Measurements from ENCODE around the gene ZSWIM5. TPM values are rescaled to one million over a fixed set of nuclear protein-coding genes. Genes with fewer than 3 reads are reported as not detected.
"Not testable (repeated sequence)": the region's sequence is repeated elsewhere in the genome, so short reads cannot be mapped to it uniquely, and the experiment has no call there.

ZSWIM5 gene
- total RNA-seq, 4 donors from 2014 or later, result 12.3 to 38.2 (median 13.7) TPM

DNA sequence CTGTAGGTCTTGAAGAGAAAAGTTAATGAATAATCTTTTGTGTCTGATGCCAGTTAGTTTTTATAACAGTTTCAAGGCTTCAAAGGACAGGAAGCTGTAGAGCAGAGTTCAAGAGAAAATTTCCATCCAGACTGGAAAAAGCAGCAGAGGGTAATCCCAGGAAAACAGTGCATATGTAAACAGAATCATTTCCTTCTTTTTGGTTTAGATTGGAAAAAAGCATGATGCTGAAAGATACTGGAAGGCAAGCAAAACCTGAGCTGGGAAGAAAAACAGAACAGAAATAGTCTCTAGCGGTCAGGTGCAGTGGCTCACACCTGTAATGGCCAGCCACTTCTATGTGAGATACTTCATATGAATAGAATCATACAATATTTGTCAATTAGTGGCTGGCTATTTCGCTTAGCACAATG, 71.9 kb downstream of the ZSWIM5 start:
- H3K27ac ChIP-seq, result peak overlapping the region; percentile 56 to 80 (median 62)
- H3K27me3 ChIP-seq, result no peaks in the 10 kb centered on the region
- intact Hi-C loops (cut with DNase I; ENCODE audit: low total_unique reads), result no loop called here
- H3K4me1 ChIP-seq, result peaks cover 0 to 26% (median 10%) of the 10 kb centered on the region in 4 donors
- WGBS, 2 donors (ENCODE audit: low coverage in 1 of 2), result 39 to 48% methylated on average over 2 of the region's 2 CpGs
- H3K4me3 ChIP-seq, result no peak overlapping the region
- in situ Hi-C loops (cut with MboI; ENCODE audit: low pct_ligation_motif_present in 1 of 4, low pct_unique_long_range_greater_than_20kb in 1 of 4, low sequenced_read_pairs in 3 of 4), result no loop called here
- TF ChIP-seq EP300 (IDR thresholded peaks at IDR 0.05; ENCODE audit: low read depth) (no peak), POLR2AphosphoS5 (IDR thresholded peaks at IDR 0.05) (no peak), POLR2A (IDR thresholded peaks at IDR 0.05) (no peak)
- TF ChIP-seq, protein P1, sequence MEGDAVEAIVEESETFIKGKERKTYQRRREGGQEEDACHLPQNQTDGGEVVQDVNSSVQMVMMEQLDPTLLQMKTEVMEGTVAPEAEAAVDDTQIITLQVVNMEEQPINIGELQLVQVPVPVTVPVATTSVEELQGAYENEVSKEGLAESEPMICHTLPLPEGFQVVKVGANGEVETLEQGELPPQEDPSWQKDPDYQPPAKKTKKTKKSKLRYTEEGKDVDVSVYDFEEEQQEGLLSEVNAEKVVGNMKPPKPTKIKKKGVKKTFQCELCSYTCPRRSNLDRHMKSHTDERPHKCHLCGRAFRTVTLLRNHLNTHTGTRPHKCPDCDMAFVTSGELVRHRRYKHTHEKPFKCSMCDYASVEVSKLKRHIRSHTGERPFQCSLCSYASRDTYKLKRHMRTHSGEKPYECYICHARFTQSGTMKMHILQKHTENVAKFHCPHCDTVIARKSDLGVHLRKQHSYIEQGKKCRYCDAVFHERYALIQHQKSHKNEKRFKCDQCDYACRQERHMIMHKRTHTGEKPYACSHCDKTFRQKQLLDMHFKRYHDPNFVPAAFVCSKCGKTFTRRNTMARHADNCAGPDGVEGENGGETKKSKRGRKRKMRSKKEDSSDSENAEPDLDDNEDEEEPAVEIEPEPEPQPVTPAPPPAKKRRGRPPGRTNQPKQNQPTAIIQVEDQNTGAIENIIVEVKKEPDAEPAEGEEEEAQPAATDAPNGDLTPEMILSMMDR (IDR thresholded peaks at IDR 0.05), result peak in 1 of 5 experiments; percentile 38
- DNase-seq, result no peak
- no peaks in the 10 kb centered on the region for H3K36me3 ChIP-seq
- no peaks in the 10 kb centered on the region for H3K9me3 ChIP-seq

DNA sequence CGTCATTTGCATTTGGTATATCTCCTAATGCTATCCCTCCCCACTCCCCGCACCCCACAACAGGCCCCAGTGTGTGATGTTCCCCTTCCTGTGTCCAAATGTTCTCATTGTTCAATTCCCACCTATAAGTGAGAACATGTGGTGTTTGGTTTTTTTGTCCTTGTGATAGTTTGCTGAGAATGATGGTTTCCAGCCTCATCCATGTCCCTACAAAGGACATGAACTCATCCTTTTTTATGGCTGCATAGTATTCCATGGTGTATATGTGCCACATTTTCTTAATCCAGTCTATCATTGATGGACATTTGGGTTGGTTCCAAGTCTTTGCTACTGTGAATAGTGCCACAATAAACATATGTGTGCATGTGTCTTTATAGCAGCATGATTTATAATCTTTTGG, 73.7 kb downstream of the ZSWIM5 start:
- 88 to 94% methylated on average over 2 of the region's 2 CpGs for WGBS, 2 donors (ENCODE audit: low coverage in 1 of 2)
- H3K27ac ChIP-seq; H3K27me3 ChIP-seq; H3K4me3 ChIP-seq; H3K36me3 ChIP-seq; H3K9me3 ChIP-seq; intact Hi-C loops (cut with DNase I; ENCODE audit: low total_unique reads); in situ Hi-C loops (cut with MboI; ENCODE audit: low pct_ligation_motif_present in 1 of 4, low pct_unique_long_range_greater_than_20kb in 1 of 4, low sequenced_read_pairs in 3 of 4); DNase-seq: not testable (repeated sequence)
- peaks cover 0 to 24% (median 10%) of the 10 kb centered on the region in 4 donors for H3K4me1 ChIP-seq

DNA sequence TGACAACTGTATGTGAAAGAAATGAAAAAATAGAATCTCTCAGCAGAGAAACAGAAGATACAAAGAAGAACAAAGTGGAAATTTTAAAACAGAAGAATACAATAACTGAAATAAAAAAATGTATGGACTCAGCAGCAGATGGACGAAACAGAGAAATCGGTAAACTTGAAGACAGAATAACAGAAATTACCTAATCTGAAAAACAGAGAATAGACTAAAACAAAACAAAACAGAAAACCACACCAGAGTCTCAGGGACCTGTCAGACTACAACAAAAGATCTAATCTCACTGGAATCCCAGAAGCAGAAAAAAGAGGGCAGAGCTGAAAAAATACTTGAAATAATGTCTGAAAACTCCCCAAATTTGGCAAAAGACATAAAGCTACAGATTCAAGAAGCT, 83.0 kb downstream of the ZSWIM5 start:
- TF ChIP-seq EP300 (IDR thresholded peaks at IDR 0.05; ENCODE audit: low read depth) (no peak), POLR2AphosphoS5 (IDR thresholded peaks at IDR 0.05) (no peak), POLR2A (IDR thresholded peaks at IDR 0.05) (no peak)
- TF ChIP-seq, protein P1 (IDR thresholded peaks at IDR 0.05), result no peak
- no peaks in the 10 kb centered on the region for H3K27me3 ChIP-seq
- H3K27ac ChIP-seq, result no peak overlapping the region
- intact Hi-C loops (cut with DNase I; ENCODE audit: low total_unique reads) (no loop called here), in situ Hi-C loops (cut with MboI; ENCODE audit: low pct_ligation_motif_present in 1 of 4, low pct_unique_long_range_greater_than_20kb in 1 of 4, low sequenced_read_pairs in 3 of 4) (no loop called here)
- WGBS, 2 donors (ENCODE audit: low coverage in 1 of 2), result 92% methylated on average over 2 of the region's 2 CpGs
- H3K9me3 ChIP-seq, result no peaks in the 10 kb centered on the region
- H3K4me3 ChIP-seq, result no peak overlapping the region
- no peak for DNase-seq
- H3K4me1 ChIP-seq, result no peaks in the 10 kb centered on the region
- H3K36me3 ChIP-seq, result no peaks in the 10 kb centered on the region

DNA sequence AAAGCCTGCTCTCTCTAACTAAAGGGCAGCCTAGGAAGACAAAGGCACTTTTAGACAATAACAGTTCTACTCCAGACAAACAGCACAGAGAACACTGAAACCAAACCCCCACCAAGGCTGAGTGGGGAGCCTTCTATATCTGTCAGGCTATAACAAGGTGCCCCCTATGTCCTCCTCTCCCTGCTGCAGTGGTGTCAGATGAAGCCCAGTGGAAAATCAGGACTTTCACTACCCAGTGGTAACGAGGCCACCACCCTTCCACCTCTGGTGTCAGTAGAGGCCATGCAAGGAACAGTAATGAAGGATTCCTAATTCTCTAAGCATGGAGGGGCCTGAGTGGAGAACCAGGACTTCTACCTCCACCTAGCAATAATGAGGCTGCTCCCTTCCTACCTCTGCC, 83.7 kb downstream of the ZSWIM5 start:
- in situ Hi-C loops (cut with MboI; ENCODE audit: low pct_ligation_motif_present in 1 of 4, low pct_unique_long_range_greater_than_20kb in 1 of 4, low sequenced_read_pairs in 3 of 4), result no loop called here
- 90% methylated on average over 1 of the region's 1 CpG; no CpG with 5 or more reads in 1 of the 2 donors for WGBS, 2 donors (ENCODE audit: low coverage in 1 of 2)
- TF ChIP-seq EP300 (IDR thresholded peaks at IDR 0.05; ENCODE audit: low read depth), result no peak
- TF ChIP-seq POLR2AphosphoS5 (IDR thresholded peaks at IDR 0.05), result no peak
- TF ChIP-seq POLR2A (IDR thresholded peaks at IDR 0.05), result no peak
- TF ChIP-seq, protein P1 (IDR thresholded peaks at IDR 0.05), result no peak

DNA sequence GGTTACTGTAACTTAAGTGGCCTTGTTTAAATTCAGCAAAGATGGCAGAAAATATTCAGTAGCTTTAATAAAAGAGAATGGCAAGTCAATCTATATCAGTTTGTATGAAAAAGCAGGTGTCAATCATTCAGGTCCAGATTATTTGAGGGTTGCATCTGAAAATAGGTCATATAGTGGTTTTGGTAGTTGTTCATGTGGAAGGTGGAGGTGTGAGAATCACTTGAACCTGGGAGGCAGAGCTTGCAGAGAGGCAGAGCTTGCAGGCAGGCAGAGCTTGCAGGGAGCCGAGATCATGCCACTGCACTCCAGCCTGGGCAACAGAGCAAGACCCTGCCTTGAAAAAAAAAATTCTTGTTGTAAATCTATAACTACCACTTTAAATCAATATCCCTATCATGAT, 88.6 kb downstream of the ZSWIM5 start:
- Histone ChIP-seq H3K4me3 (no peak overlapping the region), H3K27me3 (no peaks in the 10 kb centered on the region), H3K4me1 (peaks cover 0 to 4% (median 0%) of the 10 kb centered on the region in 4 donors), H3K27ac (no peak overlapping the region), H3K36me3 (no peaks in the 10 kb centered on the region), H3K9me3 (no peaks in the 10 kb centered on the region)
- in situ Hi-C loops (cut with MboI; ENCODE audit: low pct_ligation_motif_present in 1 of 4, low pct_unique_long_range_greater_than_20kb in 1 of 4, low sequenced_read_pairs in 3 of 4), result no loop called here
- TF ChIP-seq POLR2A (IDR thresholded peaks at IDR 0.05) (no peak), POLR2AphosphoS5 (IDR thresholded peaks at IDR 0.05) (no peak), EP300 (IDR thresholded peaks at IDR 0.05; ENCODE audit: low read depth) (no peak)
- TF ChIP-seq, protein P1 (IDR thresholded peaks at IDR 0.05), result no peak
- intact Hi-C loops (cut with DNase I; ENCODE audit: low total_unique reads), result no loop called here
- no peak for DNase-seq
- WGBS, 2 donors (ENCODE audit: low coverage in 1 of 2), result 67% methylated on average over 1 of the region's 1 CpG; no CpG with 5 or more reads in 1 of the 2 donors

More for the DNA sequence above, 83.7 kb downstream of the ZSWIM5 start:
- intact Hi-C loops (cut with DNase I; ENCODE audit: low total_unique reads), result no loop called here
- Histone ChIP-seq H3K27ac (no peak overlapping the region), H3K9me3 (no peaks in the 10 kb centered on the region), H3K36me3 (no peaks in the 10 kb centered on the region), H3K27me3 (no peaks in the 10 kb centered on the region), H3K4me1 (no peaks in the 10 kb centered on the region), H3K4me3 (no peak overlapping the region)
- DNase-seq, result no peak

Measured in transverse colon (tissue), 4 donors.